Activated T-helper 17 cell treated with anti-CD3 and anti-CD28 coated beads, Interleukin-2, amount 50 U/mL, for 72 hours (primary cell): ENCODE data around the gene RUSF1. TPM values are rescaled to one million over a fixed set of nuclear protein-coding genes. Genes with fewer than 3 reads are reported as not detected.

Experiments used
- ATAC-seq: fragments of 150-1000 bp; cut with Tn5 transposase; replicated peaks from 2 replicates; pipeline ENCODE4 v1.10.0; 2021; ENCODE audit warnings: mild to moderate bottlenecking, moderate library complexity
- H3K27ac Mint-ChIP-seq: one replicate; pipeline ENCODE4 v1.8.0; 2022; ENCODE audit warnings: mixed read lengths
- H3K27me3 Mint-ChIP-seq: one replicate; pipeline ENCODE4 v1.8.0; 2022; ENCODE audit warnings: mixed read lengths
- H3K36me3 Mint-ChIP-seq: one replicate; pipeline ENCODE4 v1.8.0; 2022; ENCODE audit warnings: low read depth, mild to moderate bottlenecking, mixed read lengths
- H3K4me1 Mint-ChIP-seq: one replicate; pipeline ENCODE4 v1.8.0; 2022; ENCODE audit warnings: mixed read lengths
- H3K4me3 Mint-ChIP-seq: one replicate; pipeline ENCODE4 v1.8.0; 2022; ENCODE audit warnings: mild to moderate bottlenecking, mixed read lengths
- H3K9me3 Mint-ChIP-seq: one replicate; pipeline ENCODE4 v1.8.0; 2022; ENCODE audit warnings: mixed read lengths
- total RNA-seq, 2 donors: library from RNA; stranded (reverse); gene quantifications; one replicate each; pipeline ENCODE4 v1.2.3, GENCODE V29; 2022

The RUSF1 gene
- total RNA-seq, 2 donors from 2014 or later: 32.3 to 52.4 TPM

GRCh38 chr16:31501966-31502348, 6.2 kb downstream of the RUSF1 start:
- peaks cover 6% of the 10 kb centered on the region for H3K4me1 Mint-ChIP-seq
- no peaks in the 10 kb centered on the region for H3K27me3 Mint-ChIP-seq
- no peak overlapping the region for H3K27ac Mint-ChIP-seq
- peaks cover 50% of the 10 kb centered on the region for H3K36me3 Mint-ChIP-seq
- H3K4me3 Mint-ChIP-seq: no peak overlapping the region
- ATAC-seq: no peak
- no peaks in the 10 kb centered on the region for H3K9me3 Mint-ChIP-seq

GRCh38 chr16:31501226-31501965, 6.8 kb downstream of the RUSF1 start:
- Mint-ChIP-seq H3K4me1 (peaks cover 5% of the 10 kb centered on the region), H3K27ac (no peak overlapping the region), H3K36me3 (peaks cover 45% of the 10 kb centered on the region), H3K27me3 (no peaks in the 10 kb centered on the region), H3K9me3 (no peaks in the 10 kb centered on the region), H3K4me3 (no peak overlapping the region)
- ATAC-seq: no peak

- Mint-ChIP-seq H3K4me3 (no peak overlapping the region), H3K27ac (no peak overlapping the region), H3K36me3 (peaks cover 38% of the 10 kb centered on the region), H3K9me3 (no peaks in the 10 kb centered on the region), H3K27me3 (no peaks in the 10 kb centered on the region), H3K4me1 (no peaks in the 10 kb centered on the region)
- ATAC-seq: no peak
These were observed 8.3 kb downstream of the RUSF1 start for GRCh38 chr16:31499928-31500327.

GRCh38 chr16:31498493-31498892, 9.7 kb downstream of the RUSF1 start:
- no peak overlapping the region for H3K27ac Mint-ChIP-seq

GRCh38 chr16:31496670-31497069, 11.5 kb downstream of the RUSF1 start:
- Mint-ChIP-seq H3K9me3 (no peaks in the 10 kb centered on the region), H3K4me3 (no peak overlapping the region), H3K27ac (no peak overlapping the region), H3K36me3 (peaks cover 53% of the 10 kb centered on the region), H3K4me1 (peaks cover 5% of the 10 kb centered on the region), H3K27me3 (no peaks in the 10 kb centered on the region)
- ATAC-seq: no peak

More at GRCh38 chr16:31498493-31498892, 9.7 kb downstream of the RUSF1 start:
- Mint-ChIP-seq H3K27me3 (no peaks in the 10 kb centered on the region), H3K4me1 (no peaks in the 10 kb centered on the region), H3K4me3 (no peak overlapping the region), H3K36me3 (peaks cover 43% of the 10 kb centered on the region), H3K9me3 (no peaks in the 10 kb centered on the region)
- ATAC-seq: no peak

GRCh38 chr16:31493506-31494125, 14.6 kb downstream of the RUSF1 start:
- ATAC-seq: no peak
- Mint-ChIP-seq H3K36me3 (peaks cover 37% of the 10 kb centered on the region), H3K9me3 (no peaks in the 10 kb centered on the region), H3K27ac (peak overlapping the region; percentile 23), H3K27me3 (no peaks in the 10 kb centered on the region), H3K4me1 (peaks cover 5% of the 10 kb centered on the region), H3K4me3 (no peak overlapping the region)

- no peak for ATAC-seq
- Mint-ChIP-seq H3K27me3 (no peaks in the 10 kb centered on the region), H3K4me1 (peaks cover 5% of the 10 kb centered on the region), H3K36me3 (peaks cover 21% of the 10 kb centered on the region), H3K27ac (no peak overlapping the region), H3K4me3 (no peak overlapping the region), H3K9me3 (no peaks in the 10 kb centered on the region)
These were observed 16.3 kb downstream of the RUSF1 start for GRCh38 chr16:31491778-31492418.

- Mint-ChIP-seq H3K27me3 (no peaks in the 10 kb centered on the region), H3K9me3 (no peaks in the 10 kb centered on the region), H3K27ac (no peak overlapping the region), H3K4me1 (peaks cover 5% of the 10 kb centered on the region), H3K36me3 (peaks cover 15% of the 10 kb centered on the region), H3K4me3 (peak overlapping the region; percentile 27)
- no peak for ATAC-seq
These were observed 18.3 kb downstream of the RUSF1 start for GRCh38 chr16:31489616-31490584.

GRCh38 chr16:31489298-31489564, 19.0 kb downstream of the RUSF1 start:
- Mint-ChIP-seq H3K27me3 (no peaks in the 10 kb centered on the region), H3K36me3 (peaks cover 13% of the 10 kb centered on the region), H3K9me3 (no peaks in the 10 kb centered on the region), H3K27ac (no peak overlapping the region), H3K4me1 (peaks cover 5% of the 10 kb centered on the region), H3K4me3 (peak overlapping the region; percentile 37)
- ATAC-seq: no peak

- H3K4me3 Mint-ChIP-seq: peak overlapping the region; percentile 37
- ATAC-seq: no peak
- H3K27ac Mint-ChIP-seq: no peak overlapping the region
- peaks cover 5% of the 10 kb centered on the region for H3K4me1 Mint-ChIP-seq
- peaks cover 12% of the 10 kb centered on the region for H3K36me3 Mint-ChIP-seq
- no peaks in the 10 kb centered on the region for H3K9me3 Mint-ChIP-seq
- H3K27me3 Mint-ChIP-seq: no peaks in the 10 kb centered on the region
These were observed 19.5 kb downstream of the RUSF1 start for GRCh38 chr16:31488468-31489297.

GRCh38 chr16:31487720-31488467, 20.3 kb downstream of the RUSF1 start:
- peak; percentile 92 for ATAC-seq
- peak overlapping the region; percentile 50 for H3K27ac Mint-ChIP-seq
- H3K27me3 Mint-ChIP-seq: no peaks in the 10 kb centered on the region
- no peaks in the 10 kb centered on the region for H3K9me3 Mint-ChIP-seq
- peak overlapping the region; percentile 84 for H3K4me3 Mint-ChIP-seq
- H3K4me1 Mint-ChIP-seq: no peaks in the 10 kb centered on the region
- H3K36me3 Mint-ChIP-seq: peaks cover 4% of the 10 kb centered on the region

- no peak for ATAC-seq
- no peaks in the 10 kb centered on the region for H3K9me3 Mint-ChIP-seq
- H3K27me3 Mint-ChIP-seq: no peaks in the 10 kb centered on the region
- no peaks in the 10 kb centered on the region for H3K36me3 Mint-ChIP-seq
- no peaks in the 10 kb centered on the region for H3K4me1 Mint-ChIP-seq
- peak overlapping the region; percentile 50 for H3K27ac Mint-ChIP-seq
- peak overlapping the region; percentile 84 for H3K4me3 Mint-ChIP-seq
These were observed 21.0 kb downstream of the RUSF1 start for GRCh38 chr16:31487071-31487719.

GRCh38 chr16:31486045-31486444, 22.1 kb downstream of the RUSF1 start:
- H3K4me3 Mint-ChIP-seq: peak overlapping the region; percentile 84

More at GRCh38 chr16:31486045-31486444, 22.1 kb downstream of the RUSF1 start:
- no peak for ATAC-seq
- H3K27me3 Mint-ChIP-seq: no peaks in the 10 kb centered on the region
- no peaks in the 10 kb centered on the region for H3K36me3 Mint-ChIP-seq
- no peaks in the 10 kb centered on the region for H3K9me3 Mint-ChIP-seq
- no peaks in the 10 kb centered on the region for H3K4me1 Mint-ChIP-seq
- H3K27ac Mint-ChIP-seq: no peak overlapping the region
